COR-L47 (cell line): ENCODE data around the gene RBBP8.

Experiments
- DNase-seq: peaks from one replicate; lab custom pipeline; 2025; lab: John Stamatoyannopoulos, UW

Gene RBBP8

DNA sequence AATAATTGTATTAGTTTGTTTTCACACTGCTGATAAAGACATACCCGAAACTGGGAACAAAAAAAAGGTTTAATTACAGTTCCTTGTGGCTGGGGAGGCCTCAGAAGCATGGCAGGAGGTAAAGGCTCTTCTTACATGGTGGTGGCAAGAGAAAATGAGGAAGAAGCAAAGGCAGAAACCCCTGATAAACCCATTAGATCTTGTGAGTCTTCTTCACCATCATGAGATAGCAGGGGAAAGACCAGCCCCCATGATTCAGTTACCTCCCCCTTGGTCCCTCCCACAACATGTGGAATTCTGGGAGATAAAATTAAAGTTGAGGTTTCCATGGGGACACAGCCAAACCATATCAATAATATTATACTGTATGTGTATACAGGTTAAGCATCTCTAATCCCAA lies 128.9 kb downstream of the RBBP8 start:
- DNase-seq = no peak

DNA sequence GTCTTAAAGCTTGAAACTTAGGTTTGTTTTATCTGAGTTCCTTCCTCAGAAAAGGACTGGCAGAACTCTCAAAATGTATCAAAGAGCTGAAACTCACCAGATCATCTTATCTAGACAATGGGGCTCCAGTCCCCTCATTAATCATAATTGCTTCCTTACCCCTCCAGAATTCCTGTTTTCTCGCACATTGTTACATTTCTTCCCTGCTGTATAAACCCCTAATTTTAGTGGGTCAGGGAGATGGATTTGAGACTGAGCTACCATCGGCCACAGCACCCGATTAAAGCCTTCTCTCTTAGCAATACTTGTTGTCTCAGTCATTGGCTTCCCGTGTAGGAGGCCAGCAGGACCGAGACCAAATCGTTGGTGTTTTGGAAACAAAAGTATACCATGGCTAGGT lies 130.4 kb downstream of the RBBP8 start:
- no peak for DNase-seq

DNA sequence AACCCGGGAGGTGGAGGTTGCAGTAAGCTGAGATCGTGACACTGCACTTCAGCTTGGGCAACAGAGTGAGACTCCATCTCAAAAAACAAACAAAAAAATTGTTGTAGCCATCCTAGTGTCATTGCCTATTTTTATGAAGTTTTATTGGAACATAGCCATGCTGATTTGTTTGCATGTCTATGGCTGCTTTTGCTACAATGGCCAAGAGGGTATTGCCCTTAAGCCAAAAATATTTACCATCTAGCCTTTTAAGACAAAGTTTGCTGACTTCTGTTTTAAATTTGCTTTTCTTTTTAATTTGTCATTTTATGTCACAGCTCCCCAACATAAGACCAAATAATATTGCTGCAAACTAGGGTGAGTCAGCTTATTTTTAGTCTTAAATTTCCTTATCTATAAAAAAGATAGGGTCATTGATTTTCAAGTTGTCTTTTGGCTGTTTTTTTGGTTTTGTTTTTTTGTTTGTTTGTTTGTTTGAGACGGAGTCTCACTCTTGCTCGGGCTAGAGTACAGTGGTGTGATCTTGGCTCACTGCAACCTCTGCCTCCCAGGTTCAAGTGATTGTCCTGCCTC lies 132.2 kb downstream of the RBBP8 start:
- no peak for DNase-seq

DNA sequence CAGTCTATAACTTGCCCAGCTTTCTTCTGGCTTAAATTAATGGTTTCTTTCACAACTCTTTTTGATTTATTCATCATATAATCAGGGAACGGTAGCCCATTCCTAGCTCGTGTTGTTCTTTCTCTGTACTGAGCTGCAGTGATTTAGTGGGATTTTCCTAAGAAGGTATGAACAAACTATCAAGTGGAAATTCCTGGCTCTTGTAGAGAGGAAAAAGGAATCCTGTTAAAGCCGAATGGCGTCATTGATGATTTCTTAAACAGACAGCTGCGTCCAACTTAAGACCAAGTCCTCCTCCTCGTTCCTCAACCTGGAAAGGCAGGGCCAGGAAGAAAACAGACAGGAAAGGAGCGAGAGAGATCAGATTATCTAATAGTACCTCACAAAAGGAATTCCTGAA lies 132.9 kb downstream of the RBBP8 start:
- DNase-seq = no peak

DNA sequence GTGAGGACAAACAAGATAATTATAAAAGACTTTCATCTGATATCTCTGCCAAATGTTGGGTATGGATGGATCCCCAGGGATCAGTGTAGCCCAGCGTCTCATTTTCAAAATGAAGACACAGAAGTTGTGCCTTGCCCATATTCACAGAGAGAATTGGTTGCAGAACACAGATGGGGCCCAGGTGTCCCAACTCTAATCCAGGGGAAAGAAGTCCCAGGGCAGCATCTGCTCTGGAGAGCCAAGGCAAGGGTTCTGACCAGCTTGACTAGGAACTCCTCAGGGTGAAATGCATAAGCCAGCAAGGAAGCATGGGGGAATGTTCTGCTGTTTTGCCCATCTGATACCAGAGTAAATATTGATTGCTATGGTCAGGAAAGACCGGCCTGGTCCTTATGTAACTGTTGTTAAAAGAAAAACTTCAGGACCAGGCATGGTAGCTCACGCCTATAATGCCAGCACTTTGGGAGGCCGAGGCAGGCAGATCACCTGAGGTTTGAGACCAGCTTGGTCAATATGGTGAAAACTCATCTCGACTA lies 133.4 kb downstream of the RBBP8 start:
- DNase-seq = no peak

DNA sequence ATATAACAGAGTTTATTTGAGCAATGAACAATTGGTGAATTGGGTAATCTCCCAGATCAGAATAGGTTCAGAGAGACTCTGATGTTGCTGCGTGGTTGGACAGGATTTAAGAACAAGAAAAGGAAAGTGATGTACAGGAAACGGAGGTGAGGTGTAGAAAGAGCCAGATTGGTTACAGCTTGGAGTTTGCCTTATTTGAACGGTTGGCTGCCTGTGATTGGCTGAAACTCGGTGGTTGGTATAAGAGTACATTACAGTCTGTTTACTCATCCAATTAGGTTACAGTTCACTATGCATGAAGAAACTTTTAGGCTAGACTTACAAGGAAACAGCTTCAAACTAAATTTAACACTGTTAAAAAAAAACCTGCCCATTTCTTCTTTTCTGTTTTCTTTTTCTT lies 134.1 kb downstream of the RBBP8 start:
- DNase-seq = no peak

DNA sequence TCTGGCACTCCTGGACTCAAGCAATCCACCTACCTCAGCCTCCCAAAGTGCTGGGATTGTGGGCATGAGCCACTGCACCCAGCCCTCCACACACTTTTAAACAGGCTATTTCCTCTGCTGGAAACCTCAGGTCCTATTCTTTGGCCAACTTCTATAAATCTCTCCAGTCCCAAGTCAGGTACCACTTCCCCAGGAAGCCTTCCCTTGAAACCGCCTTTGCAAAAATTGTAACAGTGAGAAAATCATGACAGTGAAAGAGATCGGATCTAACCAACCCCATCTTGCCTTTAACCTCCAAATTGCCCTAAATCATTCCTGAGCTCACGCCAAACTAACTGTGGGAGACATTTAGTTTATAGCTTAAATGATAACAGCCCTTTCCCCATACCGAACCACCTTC lies 134.9 kb downstream of the RBBP8 start:
- no peak for DNase-seq

DNA sequence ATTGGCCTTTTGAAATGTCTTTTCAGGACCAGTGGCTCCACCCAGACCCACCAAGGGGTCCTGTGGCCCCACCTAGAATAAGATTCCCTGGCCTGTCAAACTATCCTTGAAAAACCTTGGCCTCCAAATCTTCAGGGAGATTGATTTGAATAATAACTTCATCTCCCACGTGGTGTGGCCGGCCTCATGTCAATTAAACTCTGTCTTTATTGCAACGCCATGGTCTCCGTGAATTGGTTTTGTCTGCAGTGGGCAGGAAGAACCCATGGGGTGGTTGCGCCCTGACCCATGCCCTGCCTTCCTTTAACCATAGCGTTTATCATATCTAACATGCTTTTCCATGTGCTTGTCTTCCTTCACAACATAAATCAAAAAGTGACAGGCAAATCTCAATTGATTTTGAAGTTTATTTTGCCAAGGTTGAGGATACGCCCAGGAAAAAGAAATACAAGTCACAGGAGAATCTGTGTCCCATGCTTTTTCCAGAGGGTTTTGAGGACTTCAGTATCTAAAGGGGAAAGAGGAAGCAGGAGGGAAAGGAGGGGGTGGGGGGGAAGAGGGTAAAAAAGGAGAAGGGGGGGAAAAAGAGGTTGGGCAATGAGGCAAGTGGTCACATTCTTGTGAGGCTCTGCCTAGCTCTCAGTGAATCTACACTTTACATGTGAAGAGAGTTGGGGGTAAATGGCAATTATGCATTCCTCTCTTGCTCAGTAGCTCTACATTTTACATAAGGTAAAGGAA lies 135.6 kb downstream of the RBBP8 start:
- no peak for DNase-seq

DNA sequence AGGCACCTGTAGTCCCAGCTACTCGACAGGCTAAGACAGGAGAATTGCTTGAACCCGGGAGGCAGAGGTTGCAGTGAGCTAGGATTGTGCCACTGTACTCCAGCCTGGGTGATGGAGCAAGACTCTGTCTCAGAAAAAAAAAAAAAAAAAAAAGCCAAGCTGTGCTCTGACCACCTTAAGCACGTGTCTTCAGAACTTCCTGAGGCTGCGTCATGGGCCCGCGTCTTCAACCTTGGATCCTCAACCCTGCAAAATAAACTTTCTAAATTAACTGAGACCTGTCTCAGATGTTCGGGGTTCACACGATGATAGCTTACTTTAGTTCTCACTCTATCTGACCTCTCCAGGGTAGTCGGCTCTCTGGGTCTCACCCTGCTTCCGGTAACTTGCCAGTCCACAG lies 136.4 kb downstream of the RBBP8 start:
- DNase-seq = no peak

DNA sequence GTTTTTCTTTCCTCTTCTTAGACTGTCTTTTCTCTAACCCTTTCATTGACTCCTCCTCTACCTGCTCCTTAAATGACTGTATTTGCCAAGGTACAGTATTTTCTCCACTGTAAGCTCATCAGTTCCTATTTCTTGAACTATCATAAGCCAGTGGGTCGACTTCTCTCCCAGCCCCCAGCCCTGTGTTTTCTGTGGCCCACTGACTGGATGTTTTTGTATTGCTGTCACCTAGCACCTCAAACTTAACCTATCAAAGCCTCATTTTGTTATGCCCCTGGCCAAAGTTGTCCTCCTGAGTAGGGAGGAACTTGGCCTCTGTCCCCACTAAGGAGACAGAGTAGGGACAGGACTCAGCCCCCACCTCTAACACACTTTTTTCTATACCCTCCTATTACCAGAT lies 136.8 kb downstream of the RBBP8 start:
- DNase-seq = no peak

DNA sequence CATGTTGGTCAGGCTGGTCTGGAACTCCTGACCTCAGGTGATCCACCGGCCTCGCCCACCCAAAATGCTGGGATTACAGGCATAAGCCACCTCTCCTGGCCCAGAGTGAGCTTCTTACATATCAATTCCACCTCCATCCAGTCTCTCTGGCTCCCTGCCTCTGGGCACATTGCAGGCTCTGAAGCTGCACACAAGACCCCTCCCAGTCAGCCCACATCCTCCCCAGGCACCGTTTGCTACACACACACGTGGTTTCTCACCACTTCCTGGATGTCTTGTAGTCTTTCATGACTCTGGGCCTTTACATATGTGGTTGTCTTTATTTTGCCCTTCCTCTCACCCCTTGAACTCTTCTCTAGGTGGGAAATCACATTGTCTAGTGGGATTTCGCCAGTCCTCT lies 138.2 kb downstream of the RBBP8 start:
- no peak for DNase-seq

DNA sequence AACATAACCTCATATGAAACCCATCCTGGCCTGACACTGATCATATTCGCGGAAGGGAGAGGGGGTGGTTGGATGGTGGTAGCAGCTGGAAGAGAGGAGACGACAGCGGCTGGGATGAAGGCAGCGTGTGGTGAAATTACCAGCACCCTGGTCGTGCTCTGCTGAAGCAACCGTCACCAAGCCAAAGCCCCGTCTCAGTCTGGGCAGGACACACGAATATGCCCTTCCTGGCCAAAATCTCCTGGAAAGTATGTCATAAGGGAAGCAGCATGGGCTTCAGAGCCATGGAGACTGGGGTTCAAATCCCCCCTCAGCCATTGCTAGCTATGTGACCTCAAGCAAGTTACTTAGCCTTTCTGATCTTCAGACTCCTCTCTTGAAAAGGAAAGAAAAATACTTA lies 139.0 kb downstream of the RBBP8 start:
- DNase-seq = no peak

DNA sequence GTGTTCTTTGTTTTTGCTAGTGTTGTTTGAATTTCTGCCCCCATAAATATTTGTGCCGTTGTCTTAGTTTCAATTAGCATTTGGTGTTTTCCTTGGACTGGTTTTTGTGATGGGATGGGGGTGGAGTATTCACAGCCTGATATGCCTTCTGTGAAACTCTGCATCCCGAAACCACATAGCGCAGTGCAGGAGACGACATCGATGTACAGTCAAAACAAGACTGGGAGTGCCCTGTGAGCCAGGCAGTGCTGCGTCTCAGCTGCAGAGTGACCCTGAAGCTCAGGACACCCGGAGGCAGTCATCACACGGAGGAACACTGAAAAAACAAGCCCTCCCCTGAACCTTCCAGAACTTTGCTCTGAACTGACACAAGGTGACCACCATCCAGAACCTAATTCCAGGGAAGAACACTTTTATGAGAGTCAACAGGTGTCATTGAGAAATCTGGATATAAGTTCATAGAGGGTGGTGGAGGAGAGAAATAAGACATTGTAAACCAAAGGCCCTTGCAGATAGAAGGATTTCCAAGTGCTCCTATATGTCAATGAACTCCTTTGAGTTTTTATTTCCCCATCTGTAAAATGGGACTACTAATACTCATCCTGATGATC lies 141.0 kb downstream of the RBBP8 start:
- DNase-seq = no peak
